EH (cell line): ENCODE measurements around the gene UBN2.
"Not testable (repeated sequence)": the region's sequence is repeated elsewhere in the genome, so short reads cannot be mapped to it uniquely, and the experiment has no call there.

Experiments
- DNase-seq: peaks from one replicate; pipeline ENCODE4 v3.0.0-alpha.2; 2015; ENCODE audit warnings: low read depth

UBN2 gene

DNA sequence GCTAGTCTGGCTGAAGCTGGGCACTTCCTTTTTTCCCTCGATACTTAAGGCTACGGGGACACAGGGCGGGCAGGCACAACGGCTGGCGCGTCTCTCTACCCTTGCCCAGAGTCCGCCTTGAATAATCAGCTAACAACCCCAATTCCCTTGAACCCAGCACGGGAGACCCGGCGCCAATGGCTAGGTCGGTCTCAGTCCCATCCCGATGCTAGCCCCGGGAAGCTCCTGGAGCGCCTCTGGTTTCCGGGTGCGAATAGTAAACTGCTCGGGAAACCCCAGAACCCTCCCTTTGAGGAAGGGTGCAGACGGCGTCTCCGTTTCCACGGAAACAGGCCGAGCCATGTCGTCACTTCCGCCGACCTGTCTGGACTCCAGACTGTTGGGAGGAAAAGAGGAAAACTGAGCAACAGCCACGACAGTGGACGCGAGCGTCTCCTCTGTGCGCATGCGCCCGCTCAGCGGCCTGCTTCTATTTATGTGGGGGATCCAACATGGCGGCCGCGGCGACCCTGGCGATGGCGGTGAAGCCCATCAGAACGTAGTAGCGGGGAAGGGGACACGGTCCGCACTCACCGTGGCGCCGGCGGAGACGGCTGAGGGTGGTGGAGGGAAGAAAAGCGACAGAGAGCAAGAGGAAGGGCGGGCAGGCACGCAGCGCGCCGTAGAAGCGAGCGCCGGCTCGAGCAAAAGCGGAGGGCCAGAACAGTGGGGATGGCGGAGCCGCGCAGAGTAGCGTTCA, at the start of gene UBN2:
Gene UBN2, plus strand, starts transcription at position 464 of the 739 bp plus-strand sequence. Its CDS starts 248 bp downstream, at position 712.
- peak; percentile 98 for DNase-seq

DNA sequence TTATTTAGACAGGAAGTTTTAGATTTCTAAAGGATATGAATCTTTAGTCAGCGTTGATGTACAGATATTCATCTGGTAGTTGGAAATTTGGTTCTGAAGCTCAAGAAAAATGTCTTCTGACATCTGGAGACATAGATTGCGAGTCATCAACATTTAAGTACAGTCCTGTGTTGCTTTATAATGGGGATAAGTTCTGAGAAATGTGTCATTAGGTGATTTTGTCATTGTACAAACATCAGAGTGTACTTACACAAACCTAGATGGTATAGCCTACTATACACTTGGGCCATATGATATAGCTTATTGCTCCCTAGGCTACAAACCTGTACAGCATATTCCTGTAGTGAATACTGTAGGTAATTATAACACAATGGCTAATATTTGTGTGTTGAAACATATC, 49.6 kb upstream of the UBN2 start:
- peak; percentile 32 for DNase-seq

DNA sequence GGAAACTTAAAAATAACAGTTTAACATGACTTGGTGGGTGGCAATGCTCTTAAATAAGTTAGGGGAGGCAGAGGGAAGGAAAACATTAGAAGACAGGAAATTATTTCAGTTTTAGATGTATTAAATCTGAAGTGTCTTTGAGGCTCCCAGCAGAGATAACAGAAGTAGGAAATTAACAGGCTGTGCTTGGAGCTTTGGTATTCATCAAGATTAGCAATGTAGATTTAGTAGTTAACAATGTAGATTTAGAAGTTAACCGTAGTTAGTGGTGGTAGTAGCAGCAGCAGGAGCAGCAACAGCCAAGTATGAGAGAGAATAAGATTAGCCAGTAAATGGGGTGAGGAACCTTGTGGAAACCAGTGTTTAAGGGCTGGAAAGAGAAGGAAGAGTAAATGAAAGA, 48.7 kb upstream of the UBN2 start:
- no peak for DNase-seq

- DNase-seq: no peak
These were observed 47.8 kb upstream of the UBN2 start for GRCh38 chr7:139183251-139183650.

DNA sequence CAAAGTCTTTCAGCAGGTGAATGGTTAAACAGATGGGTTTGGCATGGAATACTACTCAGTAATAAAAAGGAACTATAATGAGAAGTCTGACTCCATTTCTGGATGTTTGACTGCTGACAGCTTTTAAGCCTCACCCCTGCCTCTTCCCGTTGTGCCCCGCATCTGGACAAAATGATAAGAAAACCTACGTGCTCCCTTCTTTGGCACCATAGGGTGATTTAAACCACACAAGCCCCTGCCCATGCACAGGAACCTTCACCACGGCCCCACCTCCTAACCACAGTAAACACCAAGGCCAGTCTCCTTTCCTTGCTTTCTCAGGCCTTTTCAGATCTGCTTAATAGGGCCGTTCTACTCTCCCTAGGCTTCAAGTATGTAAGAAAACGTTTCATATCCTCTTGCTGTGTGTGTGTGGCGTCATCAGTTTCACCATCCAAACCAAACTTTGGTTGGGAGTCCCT, 47.1 kb upstream of the UBN2 start:
- DNase-seq: no peak

DNA sequence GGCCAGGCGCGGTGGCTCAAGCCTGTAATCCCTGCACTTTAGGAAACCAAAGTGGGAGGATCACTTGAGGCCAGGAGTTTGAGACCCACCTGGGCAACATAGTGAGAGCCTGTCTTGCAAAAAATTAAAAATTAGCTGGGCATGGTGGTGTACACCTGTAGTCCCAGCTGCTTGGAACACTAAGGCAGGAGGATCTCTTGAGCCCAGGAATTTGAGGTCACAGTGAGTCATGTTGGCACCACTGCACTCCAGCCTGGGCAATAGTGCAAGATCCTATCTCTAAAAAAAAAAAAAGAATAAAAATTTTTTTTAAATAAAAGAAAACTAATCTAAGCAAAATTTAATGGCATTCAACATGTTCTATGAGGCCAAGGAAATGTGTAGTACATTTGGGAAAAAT, 44.9 kb upstream of the UBN2 start:
- DNase-seq: peak; percentile 3

DNA sequence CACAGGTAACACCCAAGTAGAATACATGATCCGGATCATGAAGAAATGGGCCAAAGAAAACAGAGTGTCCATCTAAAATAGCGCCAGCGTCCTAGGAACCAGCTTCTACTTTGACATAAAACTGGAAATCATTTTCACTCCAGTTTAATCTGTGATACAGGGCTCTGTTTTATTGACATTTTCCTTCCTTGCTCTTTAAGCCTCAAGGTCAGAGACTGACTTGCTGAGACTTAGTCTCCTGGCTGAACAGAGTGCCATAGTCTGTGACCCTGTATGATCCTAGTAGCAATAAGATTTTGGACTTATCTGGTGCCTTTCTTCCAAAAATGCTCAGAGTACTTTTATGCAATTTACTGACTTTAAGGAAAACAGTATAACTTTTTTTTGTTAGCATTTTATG, 41.7 kb upstream of the UBN2 start:
- DNase-seq: no peak

DNA sequence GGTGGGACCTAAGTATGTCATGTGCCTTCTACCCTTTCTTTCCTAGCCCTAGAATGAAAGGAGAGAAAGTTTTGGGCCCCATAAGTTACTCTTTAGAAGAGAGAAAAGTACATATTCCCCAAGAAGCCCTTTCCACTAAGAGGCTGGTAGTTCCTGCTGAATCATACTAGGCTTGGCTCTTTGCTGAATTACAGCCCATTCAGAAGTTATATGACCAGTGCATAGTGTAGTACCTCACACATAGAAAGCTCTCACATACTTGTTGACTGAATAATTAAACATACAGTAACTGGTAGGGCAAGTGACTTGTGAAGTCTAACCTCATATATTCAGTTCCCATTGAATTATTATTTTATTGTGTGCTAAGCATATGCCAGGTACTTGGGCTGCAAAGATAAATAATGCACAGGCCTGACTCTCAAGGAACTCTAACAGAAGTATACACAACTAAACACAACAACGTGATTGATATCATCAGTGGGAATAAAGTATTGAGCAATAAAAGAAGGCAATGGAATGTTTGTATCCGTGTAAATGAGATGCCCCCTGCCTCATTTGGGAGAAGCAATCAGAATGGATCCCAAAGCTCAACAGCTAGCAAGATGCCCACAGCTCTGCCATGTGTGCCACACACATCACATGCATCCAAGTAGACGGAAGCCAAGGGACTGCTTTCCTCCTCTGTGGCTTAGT, 38.9 kb upstream of the UBN2 start:
- DNase-seq: peak; percentile 6

DNA sequence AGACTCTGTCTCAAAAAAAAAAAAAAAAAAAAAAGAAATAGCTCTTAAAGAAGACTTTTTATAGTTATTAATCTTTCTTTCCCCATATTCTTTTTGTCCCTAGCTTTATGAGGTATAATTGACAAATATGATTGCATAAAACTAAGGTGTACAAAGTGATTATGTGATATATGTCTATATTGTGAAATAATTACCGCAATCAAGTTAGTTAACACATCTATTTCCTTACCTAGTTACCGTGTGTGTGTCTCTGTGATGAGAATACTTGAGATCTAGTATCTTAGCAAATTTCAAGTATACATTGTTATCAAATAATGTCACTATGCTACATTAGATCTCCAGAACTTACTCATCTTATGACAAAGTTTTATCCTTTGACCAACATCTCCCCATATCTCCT, 30.7 kb upstream of the UBN2 start:
- DNase-seq: no peak

- peak; percentile 2 for DNase-seq
These were observed 27.0 kb upstream of the UBN2 start for GRCh38 chr7:139203992-139204391.

DNA sequence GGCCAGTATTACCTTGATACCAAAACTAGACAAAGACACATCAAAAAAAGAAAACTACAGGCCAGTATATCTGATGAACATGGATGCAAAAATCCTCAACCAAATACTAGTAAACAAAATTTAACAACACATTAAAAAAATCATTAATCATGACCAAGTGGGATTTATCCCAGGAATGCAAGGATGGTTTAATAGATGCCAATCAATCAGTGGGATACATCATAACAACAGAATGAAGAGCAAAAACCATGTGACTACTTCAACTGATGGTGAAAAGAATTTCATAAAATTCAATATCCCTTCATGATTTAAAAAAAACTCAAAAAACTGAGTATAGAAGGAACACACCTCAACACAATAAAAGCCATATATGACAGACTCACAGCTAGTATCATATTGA, 25.2 kb upstream of the UBN2 start:
- no peak for DNase-seq

- no peak for DNase-seq
These were observed 18.9 kb upstream of the UBN2 start for GRCh38 chr7:139212133-139212532.

- DNase-seq: not testable (repeated sequence)
These were observed 17.5 kb upstream of the UBN2 start for GRCh38 chr7:139213489-139213888.

DNA sequence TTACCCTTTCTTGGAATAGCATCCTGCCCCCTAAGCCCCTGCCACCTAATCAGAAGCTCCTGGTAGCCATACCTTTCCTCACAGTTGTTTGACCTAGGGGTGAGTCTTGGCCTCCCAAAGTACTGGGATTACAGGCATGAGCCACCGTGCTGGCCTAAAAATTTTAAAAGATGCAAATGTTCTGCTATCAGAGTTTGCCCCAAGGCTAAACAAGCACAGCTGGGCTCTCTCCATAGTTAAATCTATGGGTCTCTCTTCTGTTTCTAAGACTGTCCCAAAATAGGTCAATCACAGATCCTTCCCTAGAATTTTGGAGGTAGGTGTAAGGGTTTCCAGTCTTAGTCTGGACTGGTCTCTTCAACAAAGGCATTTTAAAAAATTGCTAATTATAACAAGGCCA, 12.9 kb upstream of the UBN2 start:
- no peak for DNase-seq

- no peak for DNase-seq
These were observed 6.8 kb upstream of the UBN2 start for GRCh38 chr7:139224219-139224618.

- DNase-seq: not testable (repeated sequence)
These were observed 6.2 kb upstream of the UBN2 start for GRCh38 chr7:139224836-139225235.

DNA sequence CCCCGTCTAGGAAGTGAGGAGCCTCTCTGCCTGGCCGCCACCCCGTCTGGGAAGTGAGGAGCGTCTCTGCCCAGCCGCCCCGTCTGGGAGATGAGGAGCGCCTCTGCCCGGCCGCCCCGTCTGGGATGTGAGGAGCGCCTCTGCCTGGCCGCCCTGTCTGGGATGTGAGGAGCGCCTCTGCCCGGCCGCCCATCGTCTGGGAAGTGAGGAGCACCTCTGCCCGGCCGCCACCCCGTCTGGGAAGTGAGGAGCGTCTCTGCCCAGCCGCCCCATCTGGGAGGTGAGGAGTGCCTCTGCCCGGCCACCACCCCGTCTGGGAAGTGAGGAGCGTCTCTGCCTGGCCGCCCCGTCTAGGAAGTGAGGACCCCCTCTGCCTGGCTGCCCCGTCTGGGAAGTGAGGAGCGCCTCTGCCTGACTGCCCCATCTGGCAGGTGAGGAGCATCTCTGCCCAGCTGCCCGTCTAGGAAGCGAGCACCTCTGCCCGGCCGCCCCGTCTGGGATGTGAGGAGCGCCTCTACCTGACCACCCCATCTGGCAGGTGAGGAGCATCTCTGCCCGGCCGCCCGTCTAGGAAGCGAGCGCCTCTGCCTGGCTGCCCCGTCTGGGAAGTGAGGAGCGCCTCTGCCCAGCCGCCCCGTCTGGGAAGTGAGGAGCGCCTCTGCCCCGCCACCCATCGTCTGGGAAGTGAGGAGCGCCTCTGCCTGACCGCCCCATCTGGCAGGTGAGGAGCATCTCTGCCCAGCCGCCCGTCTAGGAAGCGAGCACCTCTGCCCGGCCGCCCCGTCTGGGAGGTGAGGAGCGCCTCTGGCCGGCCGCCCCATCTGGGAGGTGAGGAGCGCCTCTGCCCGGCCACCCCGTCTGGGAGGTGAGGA, 5.5 kb upstream of the UBN2 start:
- not testable (repeated sequence) for DNase-seq

DNA sequence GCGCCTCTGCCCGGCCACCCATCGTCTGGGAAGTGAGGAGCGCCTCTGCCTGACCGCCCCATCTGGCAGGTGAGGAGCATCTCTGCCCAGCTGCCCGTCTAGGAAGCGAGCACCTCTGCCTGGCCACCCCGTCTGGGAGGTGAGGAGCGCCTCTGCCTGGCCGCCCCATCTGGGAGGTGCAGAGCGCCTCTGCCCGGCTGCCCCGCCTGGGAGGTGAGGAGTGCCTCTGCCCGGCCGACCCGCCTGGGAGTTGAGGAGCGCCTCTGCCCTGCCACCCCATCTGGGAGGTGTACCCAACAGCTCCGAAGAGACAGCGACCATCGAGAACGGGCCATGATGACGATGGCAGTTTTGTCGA, 4.9 kb upstream of the UBN2 start:
- DNase-seq: not testable (repeated sequence)

DNA sequence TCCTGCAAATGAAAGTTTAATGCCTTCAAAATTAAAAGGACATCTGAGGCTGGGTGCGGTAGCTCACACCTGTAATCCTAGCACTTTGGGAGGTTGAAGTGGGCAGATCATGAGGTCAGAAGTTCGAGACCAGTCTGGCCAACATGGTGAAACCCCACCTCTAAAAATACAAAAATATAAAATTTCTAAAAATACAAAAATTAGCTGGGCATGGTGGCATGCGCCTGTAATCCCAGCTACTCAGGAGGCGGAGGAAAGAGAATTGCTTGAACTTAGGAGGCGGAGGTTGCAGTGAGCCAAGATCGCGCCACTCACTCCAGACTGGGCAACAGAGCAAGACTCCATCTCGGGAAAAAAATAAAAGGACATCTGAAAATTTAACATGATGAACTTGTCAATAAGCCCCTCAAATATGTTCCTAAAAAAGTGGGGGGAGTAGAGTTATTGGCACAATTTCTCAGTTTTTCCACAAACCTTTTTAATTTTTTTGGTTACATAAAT, 4.0 kb upstream of the UBN2 start:
- DNase-seq: not testable (repeated sequence)

DNA sequence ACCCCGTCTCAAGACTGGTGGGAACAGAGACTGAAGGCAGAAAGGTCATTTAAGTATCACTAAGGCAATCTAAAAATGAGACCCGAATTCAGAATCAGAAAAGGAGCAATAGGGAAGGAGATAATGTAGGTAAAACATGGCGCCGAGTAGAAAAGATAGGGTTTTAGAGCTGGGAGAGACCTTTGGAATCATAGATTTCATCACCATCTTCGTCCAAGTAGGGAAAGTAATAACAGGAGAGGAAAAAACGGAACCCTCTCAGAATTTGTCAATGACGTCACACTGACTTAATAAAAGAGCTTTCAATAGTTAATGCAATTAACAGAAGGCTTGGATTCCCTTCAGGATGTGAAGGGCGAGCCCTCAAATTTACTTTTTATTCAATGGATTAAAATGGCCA, 1.0 kb upstream of the UBN2 start:
- no peak for DNase-seq

- no peak for DNase-seq
These were observed 608 bp upstream of the UBN2 start for GRCh38 chr7:139230484-139230773.

- DNase-seq: peak; percentile 52
These were observed 708 bp downstream of the UBN2 start for GRCh38 chr7:139231513-139232376.
